OCI-LY1 (cell line): ENCODE data around the gene BLMH.

Experiments used
- H2AFZ ChIP-seq: fragments of 200-600 bp; sonication (generic), shearing (Covaris generic); 2 replicates; pipeline ENCODE4 v1.6.0; 2014; ENCODE audit warnings: antibody characterized with exemption, mild to moderate bottlenecking, low read length
- H3F3A ChIP-seq: fragments of 200-600 bp; sonication (generic), shearing (Covaris generic); 2 replicates; pipeline ENCODE4 v1.6.0; 2014; ENCODE audit warnings: mild to moderate bottlenecking, antibody characterized with exemption, low read length, moderate library complexity; ENCODE audit not compliant: insufficient read depth
- H3K27ac ChIP-seq: fragments of 200-600 bp; sonication (generic); 2 replicates; pipeline ENCODE4 v1.5.1; 2014; ENCODE audit warnings: low read length, mixed run types, mild to moderate bottlenecking, low read depth; ENCODE audit not compliant: poor library complexity, severe bottlenecking
- H3K27me3 ChIP-seq: fragments of 200-600 bp; sonication (generic); 2 replicates; pipeline ENCODE4 v1.6.0; 2014; ENCODE audit warnings: antibody characterized with exemption, mild to moderate bottlenecking, low read length, moderate library complexity; ENCODE audit not compliant: insufficient read depth
- H3K36me3 ChIP-seq: fragments of 200-600 bp; sonication (generic); 2 replicates; pipeline ENCODE4 v1.6.1; 2014; ENCODE audit warnings: mild to moderate bottlenecking, antibody characterized with exemption, low read length, moderate library complexity, mixed read lengths; ENCODE audit not compliant: insufficient read depth
- H3K4me1 ChIP-seq: fragments of 200-600 bp; sonication (generic); 2 replicates; pipeline ENCODE4 v1.5.1; 2014; ENCODE audit warnings: mild to moderate bottlenecking, low read length, moderate library complexity; ENCODE audit not compliant: insufficient read depth, severe bottlenecking
- H3K4me2 ChIP-seq: fragments of 200-600 bp; sonication (generic), shearing (Covaris generic); 2 replicates; pipeline ENCODE4 v1.6.1; 2014; ENCODE audit warnings: low read length
- H3K4me3 ChIP-seq: fragments of 200-600 bp; sonication (generic); 2 replicates; pipeline ENCODE4 v1.5.1; 2014; ENCODE audit warnings: low read length, low read depth, mild to moderate bottlenecking, mixed read lengths; ENCODE audit not compliant: poor library complexity, severe bottlenecking
- H3K79me2 ChIP-seq: fragments of 200-600 bp; shearing (Covaris generic); 2 replicates; pipeline ENCODE4 v1.6.1; 2016; ENCODE audit warnings: mixed run types, low read length, mixed read lengths; ENCODE audit not compliant: insufficient read depth
- H3K9ac ChIP-seq: fragments of 200-600 bp; sonication (generic), shearing (Covaris generic); 2 replicates; pipeline ENCODE4 v1.6.1; 2014; ENCODE audit warnings: mild to moderate bottlenecking, low read length, mixed read lengths
- H3K9me2 ChIP-seq: fragments of 200-600 bp; sonication (generic), shearing (Covaris generic); 2 replicates; pipeline ENCODE4 v1.6.1; 2014; ENCODE audit warnings: low read depth, mild to moderate bottlenecking, low read length, mixed read lengths
- H3K9me3 ChIP-seq: fragments of 200-600 bp; shearing (Covaris generic); 2 replicates; pipeline ENCODE4 v1.6.1; 2014; ENCODE audit warnings: low read length, mixed read lengths
- H4K20me1 ChIP-seq: fragments of 200-600 bp; sonication (generic), shearing (Covaris generic); 2 replicates; pipeline ENCODE4 v1.6.0; 2016; ENCODE audit warnings: mild to moderate bottlenecking, low read length; ENCODE audit not compliant: insufficient read depth
- EZH2 ChIP-seq: fragments of 200-600 bp; sonication (generic), shearing (Covaris generic); IDR thresholded peaks from 2 replicates; pipeline ENCODE4 v1.8.0; 2017; ENCODE audit warnings: borderline replicate concordance, mixed run types, mild to moderate bottlenecking, antibody characterized with exemption, low read length, moderate library complexity, mixed read lengths
- TF ChIP-seq, protein P1 (sequence below): fragments of 200-600 bp; sonication (generic), shearing (Covaris generic); IDR thresholded peaks from 2 replicates; pipeline ENCODE4 v1.5.1; 2017; ENCODE audit warnings: mild to moderate bottlenecking, antibody characterized with exemption, low read length, moderate library complexity, mixed read lengths

The BLMH gene

DNA sequence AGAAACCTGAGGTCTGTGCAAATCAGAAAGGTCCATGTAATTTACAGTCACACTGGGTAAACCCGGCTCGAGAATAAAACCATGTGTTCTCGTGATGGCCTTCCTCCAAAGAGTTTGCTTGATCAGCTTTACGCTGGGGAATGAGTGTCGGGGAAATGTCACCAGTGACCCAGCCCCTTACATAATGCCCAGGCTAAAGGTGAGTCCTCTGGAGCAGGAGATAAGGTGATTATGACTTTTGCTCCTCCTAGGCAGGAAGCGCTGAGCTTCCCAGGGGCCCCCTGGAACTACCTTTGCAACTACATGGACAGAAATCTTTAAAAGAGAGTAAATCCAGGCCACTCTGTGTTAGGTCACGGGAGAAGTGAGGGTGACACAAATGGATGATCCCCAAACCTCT lies 71.9 kb downstream of the BLMH start:
- H3K4me2 ChIP-seq, result no peak overlapping the region
- H3K9ac ChIP-seq, result no peak overlapping the region
- no peaks in the 10 kb centered on the region for H4K20me1 ChIP-seq
- TF ChIP-seq, protein P1, sequence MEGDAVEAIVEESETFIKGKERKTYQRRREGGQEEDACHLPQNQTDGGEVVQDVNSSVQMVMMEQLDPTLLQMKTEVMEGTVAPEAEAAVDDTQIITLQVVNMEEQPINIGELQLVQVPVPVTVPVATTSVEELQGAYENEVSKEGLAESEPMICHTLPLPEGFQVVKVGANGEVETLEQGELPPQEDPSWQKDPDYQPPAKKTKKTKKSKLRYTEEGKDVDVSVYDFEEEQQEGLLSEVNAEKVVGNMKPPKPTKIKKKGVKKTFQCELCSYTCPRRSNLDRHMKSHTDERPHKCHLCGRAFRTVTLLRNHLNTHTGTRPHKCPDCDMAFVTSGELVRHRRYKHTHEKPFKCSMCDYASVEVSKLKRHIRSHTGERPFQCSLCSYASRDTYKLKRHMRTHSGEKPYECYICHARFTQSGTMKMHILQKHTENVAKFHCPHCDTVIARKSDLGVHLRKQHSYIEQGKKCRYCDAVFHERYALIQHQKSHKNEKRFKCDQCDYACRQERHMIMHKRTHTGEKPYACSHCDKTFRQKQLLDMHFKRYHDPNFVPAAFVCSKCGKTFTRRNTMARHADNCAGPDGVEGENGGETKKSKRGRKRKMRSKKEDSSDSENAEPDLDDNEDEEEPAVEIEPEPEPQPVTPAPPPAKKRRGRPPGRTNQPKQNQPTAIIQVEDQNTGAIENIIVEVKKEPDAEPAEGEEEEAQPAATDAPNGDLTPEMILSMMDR, result no peak
- TF ChIP-seq EZH2, result no peak
- no peaks in the 10 kb centered on the region for H3K4me1 ChIP-seq
- H3F3A ChIP-seq, result no peaks in the 10 kb centered on the region
- no peak overlapping the region for H2AFZ ChIP-seq
- H3K27me3 ChIP-seq, result no peaks in the 10 kb centered on the region
- H3K9me2 ChIP-seq, result no peaks in the 10 kb centered on the region
- no peak overlapping the region for H3K4me3 ChIP-seq
- no peaks in the 10 kb centered on the region for H3K9me3 ChIP-seq
- H3K36me3 ChIP-seq, result no peaks in the 10 kb centered on the region
- H3K79me2 ChIP-seq, result no peaks in the 10 kb centered on the region
- H3K27ac ChIP-seq, result no peak overlapping the region

DNA sequence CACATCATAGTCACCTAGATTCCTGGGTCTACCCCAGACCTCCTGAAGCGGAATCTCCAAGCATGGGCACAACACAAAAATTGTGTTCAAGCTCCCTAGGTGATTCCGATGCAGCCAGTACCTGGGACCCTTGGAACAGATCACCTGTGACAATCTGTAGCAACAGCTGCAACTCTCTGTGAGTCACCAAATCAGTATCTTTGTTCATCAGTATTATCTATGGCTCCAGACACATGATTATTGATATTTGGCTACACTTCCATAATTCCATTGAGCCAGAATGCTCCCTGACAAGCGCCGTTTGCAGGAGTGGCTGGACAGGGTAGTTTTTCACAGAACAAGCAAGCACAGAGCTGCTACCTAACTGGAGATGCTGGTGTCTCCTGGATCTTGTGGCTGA lies 72.4 kb downstream of the BLMH start:
- Histone ChIP-seq H3K4me3 (no peak overlapping the region), H3K79me2 (no peaks in the 10 kb centered on the region), H4K20me1 (no peaks in the 10 kb centered on the region), H3K9ac (no peak overlapping the region), H2AFZ (no peak overlapping the region), H3K4me2 (no peak overlapping the region), H3F3A (no peaks in the 10 kb centered on the region), H3K9me3 (no peaks in the 10 kb centered on the region), H3K36me3 (no peaks in the 10 kb centered on the region), H3K27me3 (no peaks in the 10 kb centered on the region), H3K4me1 (no peaks in the 10 kb centered on the region), H3K9me2 (no peaks in the 10 kb centered on the region), H3K27ac (no peak overlapping the region)
- TF ChIP-seq, protein P1, result no peak
- no peak for TF ChIP-seq EZH2

DNA sequence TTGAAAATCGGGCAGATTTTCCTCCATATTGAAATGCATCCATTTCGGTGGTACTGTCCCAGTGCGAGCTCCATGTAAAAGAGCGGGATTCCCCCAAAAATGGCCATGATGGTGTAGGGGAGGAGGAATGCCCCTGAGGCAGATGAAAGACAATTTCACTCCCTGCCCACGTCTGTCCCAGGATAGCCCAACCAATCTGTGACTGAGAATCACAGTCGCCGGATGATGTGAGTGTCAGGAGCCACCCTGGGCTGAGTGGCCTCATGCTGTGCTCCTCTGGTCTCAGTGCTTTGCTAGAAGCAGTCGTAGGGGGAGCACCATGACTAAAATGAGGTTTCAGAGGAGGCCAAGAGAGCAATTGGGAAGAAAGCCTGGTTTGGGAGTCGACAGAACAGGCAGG lies 72.9 kb downstream of the BLMH start:
- Histone ChIP-seq H3K79me2 (no peaks in the 10 kb centered on the region), H4K20me1 (no peaks in the 10 kb centered on the region), H3K9ac (no peak overlapping the region), H3K9me3 (no peaks in the 10 kb centered on the region), H3F3A (no peaks in the 10 kb centered on the region), H3K27ac (no peak overlapping the region), H3K4me3 (no peak overlapping the region), H3K36me3 (no peaks in the 10 kb centered on the region), H3K4me1 (no peaks in the 10 kb centered on the region), H3K27me3 (no peaks in the 10 kb centered on the region), H2AFZ (no peak overlapping the region), H3K4me2 (no peak overlapping the region), H3K9me2 (no peaks in the 10 kb centered on the region)
- TF ChIP-seq, protein P1, result no peak
- TF ChIP-seq EZH2, result no peak
